ENCODE measurements around the gene SH3GL1.

The SH3GL1 gene

DNA sequence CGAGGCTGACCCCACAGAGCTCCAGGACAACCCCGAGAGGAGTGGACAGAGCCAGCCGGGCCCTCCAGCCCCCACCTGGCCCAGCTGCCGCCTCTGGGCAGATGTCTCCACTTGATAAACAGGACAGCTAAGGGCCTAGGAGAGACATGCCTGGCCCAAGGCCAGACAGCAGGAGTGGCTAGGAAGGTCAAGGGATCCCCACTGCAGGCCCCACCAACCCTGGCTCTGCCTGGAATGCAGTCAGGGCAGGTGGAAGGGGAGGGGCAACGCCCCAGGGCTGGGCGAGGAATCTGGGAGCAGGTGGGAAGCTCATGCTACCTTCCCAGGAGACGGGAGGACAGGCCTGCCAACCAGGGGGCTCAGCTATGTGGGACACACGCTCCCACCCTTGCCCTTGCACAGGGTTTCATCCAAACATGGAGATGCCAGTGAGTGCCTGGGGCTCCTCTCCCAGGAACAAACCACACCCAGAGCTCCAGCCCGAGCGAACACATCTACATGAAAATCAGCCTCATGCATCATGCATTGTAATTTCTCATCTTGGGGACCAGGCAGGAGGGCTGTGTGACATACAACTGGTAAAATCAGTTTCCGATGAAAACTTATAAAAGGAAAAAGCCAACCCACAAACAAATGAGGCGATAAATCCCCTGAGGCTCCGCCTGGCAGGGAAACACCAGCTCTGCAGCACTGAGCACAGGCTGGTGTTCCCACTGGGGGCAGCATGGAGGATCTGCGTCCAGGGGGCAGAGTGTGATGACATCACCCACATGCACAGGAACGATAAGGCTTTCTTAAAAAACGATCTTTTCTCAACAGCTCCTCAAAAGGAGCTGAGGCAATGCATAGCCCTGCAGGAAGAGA lies 25.0 kb downstream of the SH3GL1 start:
- peak in 1 of 2 donors; percentile 60 for DNase-seq

DNA sequence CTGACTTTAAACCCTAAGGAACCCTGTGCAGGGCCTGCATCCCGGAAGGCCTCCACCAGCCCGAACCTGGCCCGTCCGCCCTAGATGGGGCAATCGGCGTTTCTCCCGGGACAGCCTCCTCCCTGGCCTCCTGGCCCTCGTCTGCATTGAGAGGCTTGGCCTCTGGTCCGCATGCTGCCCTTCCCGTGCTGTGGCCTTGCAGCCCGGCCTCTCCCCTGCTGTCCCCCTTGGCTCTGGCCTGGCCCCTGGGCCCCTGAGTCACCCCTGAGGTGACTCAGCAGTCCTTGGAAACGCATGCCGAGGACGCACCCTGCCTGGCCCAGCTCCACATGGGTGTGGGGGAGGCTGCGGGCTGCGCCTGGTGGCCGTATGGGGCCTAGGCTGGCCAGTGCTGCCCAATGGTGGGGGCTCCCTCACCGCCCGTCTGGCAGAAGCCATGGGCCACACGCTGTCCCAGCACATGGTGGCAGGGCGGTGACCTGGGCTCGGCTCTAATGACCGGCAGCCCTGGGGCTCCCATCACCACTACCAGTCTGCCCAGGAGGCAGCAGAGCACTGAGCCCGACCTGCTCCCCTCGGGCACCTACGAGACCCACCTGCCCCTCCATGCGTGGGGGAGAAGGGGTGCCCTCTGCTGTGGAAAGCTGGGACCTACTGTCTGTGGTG lies 25.7 kb downstream of the SH3GL1 start:
- DNase-seq: peak in 1 of 2 donors; percentile 52

DNA sequence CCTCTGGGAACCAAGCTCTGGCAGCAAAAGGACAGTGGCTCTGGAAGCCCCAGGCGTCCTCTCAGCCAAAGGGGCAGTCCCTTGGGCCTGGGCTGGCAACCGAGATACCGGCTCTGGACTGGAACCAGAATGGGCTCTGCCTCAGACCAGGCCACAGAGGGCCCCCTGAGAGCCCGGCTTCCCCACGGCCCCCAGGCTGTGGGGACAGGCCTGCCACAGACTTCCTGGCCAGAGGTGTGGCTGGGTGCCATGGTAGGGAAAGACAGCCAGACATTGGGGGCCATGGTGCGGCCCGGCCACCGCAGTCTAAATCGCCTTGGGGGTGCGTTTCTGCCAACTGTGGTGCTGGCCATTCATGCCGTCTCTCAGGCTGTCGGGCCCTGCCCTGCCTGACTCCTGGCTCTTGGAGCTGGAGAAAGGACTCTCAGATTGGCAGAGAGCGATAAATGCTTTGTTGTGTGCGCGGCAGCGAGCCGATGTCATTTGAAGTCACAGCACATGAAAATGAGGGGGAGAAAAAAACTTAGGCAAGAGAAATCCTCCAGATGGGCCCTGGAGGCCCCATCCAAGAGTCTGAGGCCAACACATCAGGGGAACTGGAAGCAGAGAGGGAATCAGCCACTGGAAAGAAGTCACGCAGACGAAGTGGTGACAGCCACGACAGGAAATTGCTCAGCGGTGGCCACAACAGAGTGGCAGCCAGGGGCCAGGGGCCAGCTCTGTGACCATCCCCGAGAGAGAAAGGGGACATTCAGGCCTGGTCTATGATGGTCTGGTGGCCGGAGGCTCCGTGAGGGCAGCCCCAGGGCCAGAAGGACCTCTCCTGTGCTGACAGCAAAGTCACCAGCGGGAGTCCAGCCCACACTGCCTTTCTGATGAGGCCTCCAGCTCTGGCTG lies 26.5 kb downstream of the SH3GL1 start:
- DNase-seq: no peak

DNA sequence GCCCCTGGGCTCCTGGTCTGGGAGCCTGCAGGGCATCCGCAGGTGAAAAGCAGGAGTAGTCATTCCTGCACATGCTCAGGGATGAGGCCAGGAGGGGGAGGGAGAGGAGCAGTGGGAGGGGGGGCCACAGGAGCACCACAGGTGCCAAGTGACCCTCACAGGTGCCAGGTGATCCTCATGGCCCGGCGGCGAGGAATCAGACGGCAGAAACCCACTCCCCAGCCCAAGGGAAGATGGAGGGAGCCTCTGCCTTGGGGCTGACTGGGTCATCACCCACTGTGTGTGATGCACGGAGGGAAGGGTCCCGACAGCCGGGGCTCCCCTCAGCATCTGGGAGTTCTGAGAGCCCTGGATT lies 27.4 kb downstream of the SH3GL1 start:
- DNase-seq: no peak

DNA sequence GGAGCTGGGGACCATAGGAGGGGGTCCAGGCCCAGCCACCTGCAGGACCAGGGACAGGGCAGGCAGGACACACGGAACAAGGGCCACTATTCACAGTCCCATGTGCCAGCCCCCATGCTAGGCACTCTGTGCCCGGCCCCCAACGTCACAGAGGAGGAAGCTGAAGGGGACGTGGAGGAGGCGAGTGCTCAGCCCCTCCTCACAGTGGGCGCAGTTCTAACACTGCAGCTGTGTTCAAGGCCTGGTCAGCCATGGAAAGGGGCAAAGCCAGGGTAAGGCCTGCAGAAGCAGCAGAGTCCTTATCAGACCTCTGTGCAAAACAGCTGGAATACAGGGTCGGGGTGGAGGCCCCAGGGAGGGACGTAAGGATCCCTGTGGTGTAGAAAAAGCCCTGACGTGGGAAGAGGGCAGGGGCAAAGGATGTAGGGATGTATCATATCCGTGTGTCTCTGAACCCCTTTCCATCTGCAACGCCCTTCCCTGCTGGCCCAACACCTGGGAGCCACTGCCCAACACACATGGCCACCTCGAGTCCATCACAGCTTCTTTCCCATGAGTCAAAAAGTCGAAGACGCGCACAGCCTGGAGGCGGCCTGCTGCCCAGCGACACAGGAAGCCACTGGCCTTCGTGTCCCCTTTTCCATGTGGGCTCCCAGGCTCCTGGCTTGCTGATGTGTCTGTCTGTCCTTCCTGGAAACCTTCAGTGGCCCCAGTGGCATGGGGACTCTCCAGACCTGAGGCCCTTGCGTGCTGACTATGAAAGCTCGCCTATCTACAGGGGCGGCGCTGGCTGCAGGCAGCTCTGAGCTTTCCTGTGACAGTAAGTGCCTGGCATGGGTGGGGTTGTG lies 28.0 kb downstream of the SH3GL1 start:
- no peak for DNase-seq

DNA sequence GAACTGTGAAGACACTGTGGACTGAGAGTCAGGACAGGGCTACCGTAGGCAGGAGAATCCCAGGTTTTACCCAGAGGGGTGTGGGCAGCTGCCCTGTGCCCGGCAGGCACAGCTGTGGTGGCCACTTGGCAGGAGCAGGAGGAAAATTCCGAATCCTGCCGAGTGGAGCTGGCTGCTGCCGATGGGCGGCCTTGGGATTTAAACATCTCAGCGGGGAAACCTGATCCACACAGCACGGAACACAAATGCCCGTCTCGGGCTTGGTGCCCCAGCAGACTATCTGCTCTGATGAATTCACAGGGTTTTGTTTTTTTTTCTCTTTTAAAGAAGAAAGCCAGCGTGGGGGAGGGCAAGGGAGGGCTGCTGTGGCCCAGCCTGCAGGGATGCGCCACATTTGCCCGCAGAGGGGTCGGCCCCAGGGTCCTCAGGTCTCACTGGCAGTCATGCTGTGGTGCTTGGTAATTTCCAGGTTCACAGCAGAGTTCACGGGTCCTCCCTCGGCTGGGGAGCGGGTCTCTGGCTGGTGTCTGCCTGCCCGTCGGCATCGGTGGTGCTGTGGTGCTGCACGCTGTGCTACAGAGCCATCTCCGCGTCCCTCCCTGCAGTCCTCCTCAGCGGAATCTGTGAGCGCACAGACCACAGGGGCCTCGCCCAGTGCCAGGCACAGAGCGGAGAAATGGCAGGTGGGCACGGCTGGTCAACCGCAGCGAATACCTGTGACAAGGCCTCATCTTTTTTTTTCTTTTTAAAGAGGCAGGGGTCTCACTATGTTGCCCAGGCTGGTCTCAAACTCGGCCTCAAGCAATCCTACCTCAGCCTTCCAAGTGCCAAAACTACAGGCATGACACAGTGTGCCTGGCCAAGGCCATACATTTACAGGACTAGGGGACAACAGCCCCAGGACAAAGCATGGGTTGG lies 28.8 kb downstream of the SH3GL1 start:
- DNase-seq: no peak

DNA sequence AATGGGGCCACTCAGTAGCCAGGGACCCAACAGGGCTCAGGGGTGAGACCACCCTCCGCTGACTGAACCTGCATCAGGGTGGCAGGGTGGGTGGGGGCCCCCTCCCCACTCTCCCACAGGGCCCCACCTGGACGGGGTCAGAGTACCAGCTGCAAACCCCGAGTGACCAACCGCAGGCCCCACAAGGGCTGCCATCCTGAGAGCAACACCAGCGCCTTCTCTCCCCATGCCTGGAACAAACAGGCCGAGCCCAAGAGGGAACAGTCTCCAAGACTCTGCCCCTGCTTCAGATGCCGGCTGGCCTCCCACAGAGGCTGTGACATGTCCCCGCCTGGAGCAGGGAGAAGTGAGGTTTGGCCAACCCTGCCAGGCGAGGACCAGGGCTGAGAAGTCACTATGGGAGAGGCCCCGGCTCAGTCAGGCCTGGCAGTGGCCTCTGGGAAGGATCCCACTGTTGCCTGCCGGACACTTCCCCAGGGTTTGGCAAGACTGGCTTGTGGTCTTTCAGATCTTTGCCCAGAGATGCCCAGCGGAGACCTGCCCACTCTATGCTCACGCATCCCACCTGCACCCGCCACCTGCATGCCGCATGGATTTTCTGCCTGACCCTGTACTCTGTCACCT lies 29.8 kb downstream of the SH3GL1 start:
- DNase-seq: no peak

DNA sequence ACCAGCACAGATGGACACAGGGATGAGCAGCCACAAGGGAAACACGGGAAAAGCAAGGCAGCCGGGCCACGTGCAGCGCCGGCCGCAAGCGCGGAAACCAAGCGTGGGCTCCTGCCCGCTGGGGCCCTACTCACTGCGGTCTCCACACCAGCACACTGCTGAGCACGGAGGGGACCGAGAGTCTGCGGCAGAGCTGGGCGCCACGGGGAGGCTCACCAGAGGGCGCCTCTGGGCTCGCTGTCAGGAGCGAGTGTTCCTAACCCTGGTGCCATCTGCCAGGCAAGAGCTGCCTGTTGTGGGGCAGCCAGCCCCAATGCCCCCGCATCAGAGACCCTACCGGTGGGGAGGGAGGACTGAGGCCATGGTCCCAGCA lies 30.5 kb downstream of the SH3GL1 start:
- peak; percentile 73 to 79 for DNase-seq

DNA sequence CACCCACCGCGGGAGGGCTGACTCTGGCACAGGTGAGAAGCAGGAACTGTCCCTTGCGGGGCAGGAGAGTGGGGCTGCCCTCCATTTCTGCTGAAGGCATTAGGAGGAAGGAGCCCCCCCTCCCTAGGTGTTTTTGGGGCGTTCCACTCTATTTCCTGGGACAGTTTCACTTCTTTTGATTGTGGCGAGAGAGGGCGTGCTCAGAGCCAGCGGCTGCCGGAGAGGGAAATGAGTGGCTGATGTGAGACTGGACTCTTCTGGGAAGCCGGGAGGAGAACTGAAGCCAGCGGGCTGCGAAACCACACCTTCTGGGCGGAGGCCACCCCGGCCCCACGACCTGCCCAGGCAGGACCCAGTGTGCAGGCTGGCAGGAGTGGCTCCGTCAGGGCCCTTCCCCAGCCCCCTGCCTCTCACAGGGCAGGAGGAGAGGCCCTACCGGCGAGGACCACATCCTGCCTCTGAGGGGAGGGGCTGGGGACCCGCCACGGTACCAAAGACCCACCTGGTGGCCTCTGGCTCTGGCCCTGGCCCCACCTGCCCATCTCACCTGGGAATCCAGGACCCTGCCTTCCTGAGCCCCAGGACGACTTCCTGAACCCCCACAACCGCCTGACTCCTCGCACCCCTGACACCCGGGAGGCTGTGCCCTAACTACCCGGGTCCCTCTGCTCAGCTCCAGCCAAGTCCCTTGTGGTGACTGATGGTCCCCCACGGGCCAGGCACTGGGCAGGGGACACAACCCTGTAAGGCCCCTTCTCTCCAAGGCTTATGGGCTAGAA lies 31.0 kb downstream of the SH3GL1 start:
- DNase-seq: peak; percentile 83 to 88

DNA sequence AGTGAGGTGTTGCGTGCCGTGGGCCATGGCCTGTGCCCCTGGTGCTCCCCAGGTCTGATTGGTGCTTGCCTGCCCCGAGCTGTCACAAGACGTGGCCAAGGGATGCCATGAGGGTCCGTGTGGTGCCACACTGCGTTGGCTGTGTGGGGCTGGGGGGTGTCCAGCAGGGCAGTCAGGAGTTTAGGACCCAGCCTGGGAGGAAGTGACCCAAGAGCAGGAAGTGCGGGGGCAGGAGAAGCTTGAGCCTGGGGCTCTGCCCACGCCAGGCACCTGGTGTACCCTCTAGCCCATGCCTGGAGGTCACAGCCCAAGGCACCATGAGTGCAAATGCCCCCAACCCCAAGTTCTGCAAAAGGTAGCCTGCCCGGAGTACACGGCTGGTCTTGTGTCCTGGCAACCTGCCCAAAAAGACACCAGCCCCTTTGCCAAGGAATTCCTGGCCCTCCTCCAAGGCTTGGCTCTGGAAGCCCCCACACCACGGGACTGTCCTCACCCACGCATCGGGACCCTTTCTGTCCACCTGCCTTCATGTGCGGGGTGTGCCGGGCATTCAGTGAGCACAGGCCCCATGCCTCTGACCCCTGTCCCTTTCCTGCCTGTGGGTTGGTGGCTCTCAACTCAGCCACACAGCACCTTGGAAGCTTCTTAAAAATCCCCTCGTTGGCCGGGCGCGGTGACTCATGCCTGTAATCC lies 32.1 kb downstream of the SH3GL1 start:
- no peak for DNase-seq

DNA sequence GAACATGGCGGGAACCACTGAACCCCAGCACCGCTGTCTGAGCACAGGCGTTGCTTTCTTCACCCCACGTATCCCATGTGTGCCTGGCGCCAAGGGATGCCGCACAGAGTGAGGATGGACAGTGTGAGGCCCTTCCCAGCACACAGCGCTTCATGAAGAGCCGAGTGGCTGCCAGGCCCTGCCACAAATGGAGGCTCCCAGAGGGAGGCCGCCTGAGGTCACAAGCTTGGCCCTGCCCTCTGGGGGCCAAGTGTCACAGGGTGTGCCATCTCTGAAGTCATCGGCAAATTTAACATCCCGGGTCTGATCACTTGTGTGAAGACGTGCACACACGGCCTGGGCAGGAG lies 32.6 kb downstream of the SH3GL1 start:
- DNase-seq: peak in 1 of 2 donors; percentile 22

DNA sequence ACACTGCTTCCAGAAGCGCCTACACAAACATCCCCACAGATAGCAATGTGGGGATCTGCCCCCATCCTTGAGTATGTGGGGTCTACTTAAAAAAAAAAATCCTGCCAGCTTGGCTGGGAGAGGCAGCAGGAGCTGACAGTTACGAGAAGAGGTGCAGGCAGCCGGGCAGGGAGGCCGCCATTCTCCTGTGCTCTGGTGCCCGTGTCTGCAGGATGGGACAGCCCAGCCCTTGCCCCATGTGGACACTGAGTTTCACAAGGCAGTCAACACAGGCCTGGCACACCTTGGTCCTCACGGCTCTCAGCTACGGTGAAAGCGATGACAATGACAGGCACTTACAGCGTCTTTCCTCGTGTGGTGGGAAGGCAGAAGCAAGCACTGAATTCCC lies 33.0 kb downstream of the SH3GL1 start:
- no peak for DNase-seq

DNA sequence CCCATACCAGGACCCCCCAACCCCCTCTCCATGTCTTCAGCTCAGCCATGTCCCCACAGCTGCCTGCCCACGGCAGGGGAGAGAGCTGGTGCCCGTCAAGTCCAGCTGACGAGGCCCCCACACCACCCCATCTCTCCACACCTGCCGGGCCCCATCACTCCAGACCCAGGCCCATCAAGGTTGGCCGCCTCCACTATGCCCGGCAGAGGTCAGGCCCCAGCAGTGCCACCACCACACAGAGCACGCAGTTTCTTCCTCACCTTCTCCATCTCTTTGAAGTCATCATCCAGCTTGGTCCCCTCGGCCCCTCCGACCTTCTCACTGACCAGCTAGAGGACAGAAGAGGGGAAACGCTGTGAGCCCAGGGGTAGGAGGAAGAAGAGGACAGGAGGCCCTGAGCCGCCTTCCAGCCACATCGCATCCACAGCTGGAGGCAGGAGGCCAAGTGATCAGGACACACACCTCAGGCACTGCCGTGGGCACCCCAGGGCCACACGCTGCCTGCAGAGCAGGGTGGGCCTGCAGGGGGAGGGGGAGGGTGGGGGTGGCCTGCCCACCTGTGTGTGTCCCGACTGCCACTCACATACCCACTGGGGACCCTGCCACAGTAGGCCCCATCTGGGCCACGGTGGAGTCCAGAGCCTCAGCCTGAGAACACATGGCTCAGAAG lies 33.5 kb downstream of the SH3GL1 start:
- no peak for DNase-seq

DNA sequence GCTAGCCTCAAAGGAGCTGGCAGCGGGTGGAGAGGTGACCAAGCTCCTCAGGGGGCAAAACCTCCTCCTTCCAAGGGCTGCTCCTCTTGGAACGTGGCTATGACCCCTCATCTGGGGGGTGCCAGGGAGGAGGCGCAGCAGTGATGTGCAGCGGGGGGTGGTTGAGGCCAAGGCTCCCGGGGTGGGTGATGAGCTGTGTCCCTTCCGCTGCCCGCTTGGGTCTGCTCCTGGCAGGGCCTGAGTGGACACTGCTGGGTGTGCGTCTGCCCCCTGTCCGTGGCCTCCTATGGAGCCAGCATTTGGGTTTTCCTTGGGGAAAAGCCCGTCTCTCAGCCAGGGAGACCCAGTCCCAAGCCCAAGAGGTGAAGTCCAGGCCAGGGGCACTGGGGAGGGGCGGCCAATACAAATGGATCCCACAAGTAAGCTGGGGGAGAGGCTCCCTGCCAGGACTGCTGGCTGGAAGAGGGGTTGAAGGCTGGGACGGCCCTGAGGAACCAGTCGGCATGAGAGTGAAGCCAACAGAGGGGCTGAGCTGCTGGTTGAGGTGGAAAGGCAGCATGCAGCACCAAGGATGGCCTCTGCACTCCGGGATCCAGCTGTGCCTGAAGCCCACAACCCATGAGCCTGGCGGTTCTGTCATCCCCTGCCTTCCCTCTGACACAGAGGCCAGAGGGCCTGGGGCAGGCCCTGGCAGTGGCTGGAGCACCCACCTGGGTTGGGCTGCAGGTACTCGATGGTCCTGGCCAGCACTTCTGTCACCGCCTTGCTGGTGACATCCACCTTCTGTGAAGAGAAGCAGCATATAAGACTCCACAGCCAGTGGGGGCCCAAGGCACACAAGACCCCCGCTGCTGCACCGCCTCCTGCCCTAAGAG lies 34.3 kb downstream of the SH3GL1 start:
- DNase-seq: no peak

DNA sequence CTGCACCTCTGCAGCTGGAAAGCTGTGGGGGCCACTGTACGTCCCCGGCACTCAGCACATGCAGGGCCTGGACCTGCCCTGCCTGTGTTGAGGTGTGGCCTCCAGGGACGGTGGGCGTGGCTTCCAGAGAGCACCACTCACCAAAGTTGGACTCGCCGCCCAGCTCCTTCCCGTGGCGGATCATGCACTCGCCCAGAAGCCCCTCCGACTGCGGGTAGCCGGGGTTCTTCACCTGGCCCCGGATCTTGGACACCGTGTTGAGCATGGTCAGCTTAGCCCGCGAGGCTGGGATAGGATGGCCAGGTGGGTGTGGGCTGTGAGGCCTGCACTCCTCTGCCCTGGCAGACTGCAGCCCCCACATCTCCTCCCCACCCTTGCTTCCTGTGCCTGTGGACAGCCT lies 35.0 kb downstream of the SH3GL1 start:
- DNase-seq: no peak

DNA sequence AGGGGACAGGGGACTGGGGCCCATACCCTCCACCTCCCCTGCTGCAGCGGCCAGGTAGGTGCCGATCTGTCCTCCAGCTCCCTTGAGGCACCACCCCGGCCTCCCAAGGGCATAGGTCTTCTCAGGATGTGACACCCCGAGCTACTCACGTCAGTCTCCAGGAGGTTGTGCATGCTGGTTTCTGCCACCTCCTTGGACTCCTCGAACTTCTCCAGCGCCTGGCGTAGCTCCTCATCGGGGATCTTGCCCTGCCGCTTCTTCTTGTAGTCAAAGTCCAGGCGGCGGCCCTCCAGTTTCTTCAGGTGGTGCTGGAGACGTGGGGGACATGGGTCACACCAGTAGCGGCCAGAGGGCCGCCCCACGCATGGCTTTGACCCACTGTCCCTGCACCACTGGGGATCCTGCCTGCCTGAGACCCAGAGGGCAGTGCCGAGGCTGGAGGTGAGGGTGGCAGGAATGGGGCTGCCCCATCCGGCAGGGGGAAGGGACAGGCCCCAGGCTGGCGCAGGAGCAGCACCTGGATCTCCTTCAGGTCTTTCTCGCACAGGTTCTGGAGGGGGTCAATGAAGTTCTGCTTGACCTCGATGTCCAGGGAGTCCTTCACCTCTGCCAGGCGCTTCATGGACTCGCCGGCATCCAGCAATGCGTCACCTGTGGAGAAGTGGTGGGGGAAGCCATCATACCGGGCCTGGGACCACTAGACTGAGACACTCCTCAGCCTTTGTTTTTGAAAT lies 36.6 kb downstream of the SH3GL1 start:
- no peak for DNase-seq

DNA sequence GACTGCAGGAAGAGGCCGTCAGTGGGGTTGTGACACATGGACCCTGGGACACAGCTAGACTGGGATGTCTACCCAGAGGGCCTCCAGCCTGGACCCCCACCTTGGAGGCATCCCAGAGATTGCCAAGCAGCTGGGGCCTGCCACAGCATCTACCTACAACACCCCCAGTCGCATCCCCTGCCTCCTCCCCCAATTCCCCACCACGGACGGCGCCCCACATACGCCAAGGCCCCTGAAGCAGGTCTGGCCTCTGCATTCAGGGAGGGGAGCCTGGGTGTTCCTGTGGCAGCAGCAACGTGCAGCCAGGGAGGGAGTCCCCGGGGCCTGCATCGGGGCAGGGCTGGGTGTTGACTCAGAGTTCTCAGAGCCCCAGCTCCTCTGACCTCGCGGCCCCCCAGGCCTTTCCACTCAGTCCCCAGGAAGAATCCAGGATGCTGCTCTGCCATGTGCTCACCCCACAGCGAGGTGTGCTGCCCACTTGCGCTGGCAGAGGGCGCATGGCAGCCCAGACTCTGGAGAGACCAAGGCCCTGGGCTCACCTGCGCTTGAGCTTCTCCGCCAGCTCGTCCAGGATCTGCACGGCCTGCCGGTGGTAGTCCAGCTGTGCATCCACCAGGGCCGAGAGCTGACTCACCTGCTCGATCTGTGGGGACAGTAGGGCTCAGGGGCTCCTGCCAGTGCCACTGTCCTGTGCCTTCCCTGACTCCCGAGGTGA lies 37.4 kb downstream of the SH3GL1 start:
- no peak for DNase-seq
